Panc1 (cell line): ENCODE data around the gene LBHD1.

ENCODE experiments used
- POLR2AphosphoS5 ChIP-seq: IDR thresholded peaks from 2 replicates; pipeline ENCODE4 v1.6.1; 2012; ENCODE audit warnings: mild to moderate bottlenecking, low read depth, low read length, moderate library complexity
- SIN3A ChIP-seq: IDR thresholded peaks from 2 replicates; pipeline ENCODE4 v1.6.1; 2012; ENCODE audit warnings: low read depth, mild to moderate bottlenecking, low read length, moderate library complexity, borderline replicate concordance; ENCODE audit not compliant: insufficient read depth
- TCF7L2 ChIP-seq: IDR thresholded peaks from 2 replicates; pipeline ENCODE4 v1.6.1; 2011; ENCODE audit warnings: mild to moderate bottlenecking, low read depth, low read length, inconsistent platforms
- TF ChIP-seq, protein P1 (sequence below): fragments of 450-650 bp; IDR thresholded peaks from 2 replicates; pipeline ENCODE4 v1.5.1; 2017; ENCODE audit warnings: mild to moderate bottlenecking
- TF ChIP-seq, protein P2 (sequence below), 2 experiments: IDR thresholded peaks; 2 replicates each; pipeline ENCODE4 v1.6.1; 2011 to 2012; ENCODE audit warnings: low read depth in 2 of 2, control low read depth in 1 of 2, low read length in 1 of 2, mild to moderate bottlenecking in 1 of 2, moderate library complexity in 1 of 2; ENCODE audit not compliant: insufficient read depth in 1 of 2

GRCh38 chr11:62614275-62614674 is 57.8 kb downstream of the LBHD1 start:
- TF ChIP-seq, protein P1, sequence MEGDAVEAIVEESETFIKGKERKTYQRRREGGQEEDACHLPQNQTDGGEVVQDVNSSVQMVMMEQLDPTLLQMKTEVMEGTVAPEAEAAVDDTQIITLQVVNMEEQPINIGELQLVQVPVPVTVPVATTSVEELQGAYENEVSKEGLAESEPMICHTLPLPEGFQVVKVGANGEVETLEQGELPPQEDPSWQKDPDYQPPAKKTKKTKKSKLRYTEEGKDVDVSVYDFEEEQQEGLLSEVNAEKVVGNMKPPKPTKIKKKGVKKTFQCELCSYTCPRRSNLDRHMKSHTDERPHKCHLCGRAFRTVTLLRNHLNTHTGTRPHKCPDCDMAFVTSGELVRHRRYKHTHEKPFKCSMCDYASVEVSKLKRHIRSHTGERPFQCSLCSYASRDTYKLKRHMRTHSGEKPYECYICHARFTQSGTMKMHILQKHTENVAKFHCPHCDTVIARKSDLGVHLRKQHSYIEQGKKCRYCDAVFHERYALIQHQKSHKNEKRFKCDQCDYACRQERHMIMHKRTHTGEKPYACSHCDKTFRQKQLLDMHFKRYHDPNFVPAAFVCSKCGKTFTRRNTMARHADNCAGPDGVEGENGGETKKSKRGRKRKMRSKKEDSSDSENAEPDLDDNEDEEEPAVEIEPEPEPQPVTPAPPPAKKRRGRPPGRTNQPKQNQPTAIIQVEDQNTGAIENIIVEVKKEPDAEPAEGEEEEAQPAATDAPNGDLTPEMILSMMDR: no peak
- TF ChIP-seq POLR2AphosphoS5 (no peak), TCF7L2 (no peak), SIN3A (no peak)
- TF ChIP-seq, protein P2, sequence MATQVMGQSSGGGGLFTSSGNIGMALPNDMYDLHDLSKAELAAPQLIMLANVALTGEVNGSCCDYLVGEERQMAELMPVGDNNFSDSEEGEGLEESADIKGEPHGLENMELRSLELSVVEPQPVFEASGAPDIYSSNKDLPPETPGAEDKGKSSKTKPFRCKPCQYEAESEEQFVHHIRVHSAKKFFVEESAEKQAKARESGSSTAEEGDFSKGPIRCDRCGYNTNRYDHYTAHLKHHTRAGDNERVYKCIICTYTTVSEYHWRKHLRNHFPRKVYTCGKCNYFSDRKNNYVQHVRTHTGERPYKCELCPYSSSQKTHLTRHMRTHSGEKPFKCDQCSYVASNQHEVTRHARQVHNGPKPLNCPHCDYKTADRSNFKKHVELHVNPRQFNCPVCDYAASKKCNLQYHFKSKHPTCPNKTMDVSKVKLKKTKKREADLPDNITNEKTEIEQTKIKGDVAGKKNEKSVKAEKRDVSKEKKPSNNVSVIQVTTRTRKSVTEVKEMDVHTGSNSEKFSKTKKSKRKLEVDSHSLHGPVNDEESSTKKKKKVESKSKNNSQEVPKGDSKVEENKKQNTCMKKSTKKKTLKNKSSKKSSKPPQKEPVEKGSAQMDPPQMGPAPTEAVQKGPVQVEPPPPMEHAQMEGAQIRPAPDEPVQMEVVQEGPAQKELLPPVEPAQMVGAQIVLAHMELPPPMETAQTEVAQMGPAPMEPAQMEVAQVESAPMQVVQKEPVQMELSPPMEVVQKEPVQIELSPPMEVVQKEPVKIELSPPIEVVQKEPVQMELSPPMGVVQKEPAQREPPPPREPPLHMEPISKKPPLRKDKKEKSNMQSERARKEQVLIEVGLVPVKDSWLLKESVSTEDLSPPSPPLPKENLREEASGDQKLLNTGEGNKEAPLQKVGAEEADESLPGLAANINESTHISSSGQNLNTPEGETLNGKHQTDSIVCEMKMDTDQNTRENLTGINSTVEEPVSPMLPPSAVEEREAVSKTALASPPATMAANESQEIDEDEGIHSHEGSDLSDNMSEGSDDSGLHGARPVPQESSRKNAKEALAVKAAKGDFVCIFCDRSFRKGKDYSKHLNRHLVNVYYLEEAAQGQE (IDR thresholded peaks at IDR 0.05; ENCODE audit: insufficient read depth in 1 of 2, low read depth in 2 of 2, low read length in 1 of 2): no peak
